ENCODE data around the gene C2CD2.

C2CD2 gene

DNA sequence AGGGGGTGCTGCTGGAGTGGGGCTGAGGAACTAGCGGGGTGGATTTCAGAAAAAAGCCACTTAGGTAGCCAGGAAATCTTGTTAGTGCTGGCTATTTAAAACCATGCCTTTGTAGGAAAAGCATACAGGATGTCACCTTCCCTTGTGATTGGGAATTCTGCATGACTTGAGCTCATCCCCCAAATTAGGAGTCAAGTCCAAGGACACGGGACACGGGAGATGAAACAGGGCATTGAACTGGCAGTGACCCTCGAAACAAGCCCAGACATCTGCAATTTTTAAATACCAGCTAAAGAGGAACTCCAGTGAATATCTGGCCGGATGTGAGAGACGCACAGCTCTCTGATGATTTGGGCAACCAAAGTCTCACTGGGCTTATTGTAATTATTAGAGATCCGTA, 32.8 kb downstream of the C2CD2 start:
- H3K4me3 ChIP-seq (replicated peaks; ENCODE audit: low read depth, low read length): no peak overlapping the region
- no peak for DNase-seq (ENCODE audit: low read depth)
- TF ChIP-seq, protein P1, sequence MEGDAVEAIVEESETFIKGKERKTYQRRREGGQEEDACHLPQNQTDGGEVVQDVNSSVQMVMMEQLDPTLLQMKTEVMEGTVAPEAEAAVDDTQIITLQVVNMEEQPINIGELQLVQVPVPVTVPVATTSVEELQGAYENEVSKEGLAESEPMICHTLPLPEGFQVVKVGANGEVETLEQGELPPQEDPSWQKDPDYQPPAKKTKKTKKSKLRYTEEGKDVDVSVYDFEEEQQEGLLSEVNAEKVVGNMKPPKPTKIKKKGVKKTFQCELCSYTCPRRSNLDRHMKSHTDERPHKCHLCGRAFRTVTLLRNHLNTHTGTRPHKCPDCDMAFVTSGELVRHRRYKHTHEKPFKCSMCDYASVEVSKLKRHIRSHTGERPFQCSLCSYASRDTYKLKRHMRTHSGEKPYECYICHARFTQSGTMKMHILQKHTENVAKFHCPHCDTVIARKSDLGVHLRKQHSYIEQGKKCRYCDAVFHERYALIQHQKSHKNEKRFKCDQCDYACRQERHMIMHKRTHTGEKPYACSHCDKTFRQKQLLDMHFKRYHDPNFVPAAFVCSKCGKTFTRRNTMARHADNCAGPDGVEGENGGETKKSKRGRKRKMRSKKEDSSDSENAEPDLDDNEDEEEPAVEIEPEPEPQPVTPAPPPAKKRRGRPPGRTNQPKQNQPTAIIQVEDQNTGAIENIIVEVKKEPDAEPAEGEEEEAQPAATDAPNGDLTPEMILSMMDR (IDR thresholded peaks at IDR 0.05; ENCODE audit: low read length, missing control alignments): no peak

GRCh38 chr21:41920476-41920875, 33.3 kb downstream of the C2CD2 start:
- TF ChIP-seq, protein P1 (IDR thresholded peaks at IDR 0.05; ENCODE audit: low read length, missing control alignments): no peak
- H3K4me3 ChIP-seq (replicated peaks; ENCODE audit: low read depth, low read length): no peak overlapping the region
- DNase-seq (ENCODE audit: low read depth): no peak

GRCh38 chr21:41919666-41920398, 34.0 kb downstream of the C2CD2 start:
- DNase-seq (ENCODE audit: low read depth): no peak
- TF ChIP-seq, protein P1 (IDR thresholded peaks at IDR 0.05; ENCODE audit: low read length, missing control alignments): no peak
- no peak overlapping the region for H3K4me3 ChIP-seq (replicated peaks; ENCODE audit: low read depth, low read length)

- H3K4me3 ChIP-seq (replicated peaks; ENCODE audit: low read depth, low read length): no peak overlapping the region
- TF ChIP-seq, protein P1 (IDR thresholded peaks at IDR 0.05; ENCODE audit: low read length, missing control alignments): no peak
- DNase-seq (ENCODE audit: low read depth): no peak
These were observed 35.1 kb downstream of the C2CD2 start for GRCh38 chr21:41918561-41919358.

GRCh38 chr21:41917531-41917930, 36.3 kb downstream of the C2CD2 start:
- no peak for DNase-seq (ENCODE audit: low read depth)
- no peak overlapping the region for H3K4me3 ChIP-seq (replicated peaks; ENCODE audit: low read depth, low read length)
- TF ChIP-seq, protein P1 (IDR thresholded peaks at IDR 0.05; ENCODE audit: low read length, missing control alignments): no peak

DNA sequence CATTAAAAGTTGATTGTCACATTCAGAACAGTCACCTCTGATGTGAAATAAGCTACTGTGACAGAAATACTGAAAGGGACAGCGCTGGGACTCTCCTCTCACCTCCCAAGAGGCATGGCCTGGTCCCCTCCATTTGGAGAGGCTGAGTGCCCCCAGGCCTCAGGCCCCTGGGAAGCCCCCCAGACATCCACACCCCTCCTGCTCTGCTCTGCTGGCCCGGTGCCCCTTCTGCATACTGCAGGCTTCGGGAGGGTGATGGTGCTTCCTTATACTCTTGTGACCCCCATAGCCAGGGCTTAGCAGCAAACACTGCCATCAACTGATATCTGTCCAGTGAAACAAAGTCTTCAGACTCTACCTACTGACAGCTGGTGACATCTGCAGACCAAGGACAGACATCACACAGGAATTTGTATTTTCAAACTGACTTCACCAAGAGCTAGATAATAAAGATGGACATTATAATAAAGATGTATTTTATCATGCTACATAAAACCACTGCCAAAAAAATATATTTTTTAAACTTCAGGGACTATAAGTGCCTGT, 36.9 kb downstream of the C2CD2 start:
- TF ChIP-seq, protein P1 (IDR thresholded peaks at IDR 0.05; ENCODE audit: low read length, missing control alignments): no peak
- H3K4me3 ChIP-seq (replicated peaks; ENCODE audit: low read depth, low read length): no peak overlapping the region
- no peak for DNase-seq (ENCODE audit: low read depth)

All from fibroblast of pulmonary artery (primary cell).